ENCODE measurements around the gene MAGI1. TPM values are rescaled to one million over a fixed set of nuclear protein-coding genes. Genes with fewer than 3 reads are reported as not detected.

The MAGI1 gene
- polyA plus RNA-seq, 1 of the 3 experiments (the other 2 are of a cell fraction): 10.3 TPM

DNA sequence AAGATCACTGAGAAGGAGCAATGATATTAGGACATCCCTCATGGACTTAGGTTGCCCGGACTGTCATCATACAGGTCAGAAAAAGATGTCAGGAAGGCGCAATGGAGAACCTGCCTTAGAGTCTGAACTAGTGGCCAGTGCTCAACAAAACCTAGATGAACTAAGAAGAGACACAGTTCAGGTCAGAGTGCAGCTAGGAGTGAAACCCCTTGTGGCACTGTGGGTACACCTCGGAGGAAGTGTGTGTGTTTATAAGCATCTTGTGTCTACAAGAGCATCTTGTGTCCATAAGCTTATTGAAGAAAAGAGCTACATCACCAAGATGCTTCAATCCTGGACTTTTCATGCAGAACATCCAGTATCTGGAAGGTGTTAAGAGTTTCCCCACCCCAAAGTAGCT is 315.7 kb downstream of the MAGI1 start:
- Histone ChIP-seq H3F3A (replicated peaks; ENCODE audit: insufficient read depth) (no peaks in the 10 kb centered on the region), H3K4me3 (ENCODE audit: low read depth in 2 of 2, low read length in 1 of 2) (no peak overlapping the region), H3K36me3 (replicated peaks in 1 of 2; ENCODE audit: control insufficient read depth in 1 of 2, insufficient read depth in 2 of 2, low read length in 1 of 2) (no peaks in the 10 kb centered on the region), H3K27me3 (ENCODE audit: insufficient read depth) (no peaks in the 10 kb centered on the region), H3K9ac (no peak overlapping the region), H3K4me1 (ENCODE audit: control insufficient read depth in 1 of 2, insufficient read depth in 2 of 2, low read depth in 1 of 2, low read length in 1 of 2) (peaks cover 0 to 2% of the 10 kb centered on the region in 2 experiments; a peak in 2 of 4 replicates), H3K4me2 (no peak overlapping the region), H4K20me1 (ENCODE audit: insufficient read depth) (no peaks in the 10 kb centered on the region; the same call in 1 of the 2 replicates), H3K9me3 (no peaks in the 10 kb centered on the region), H2AFZ (ENCODE audit: low read depth) (no peak overlapping the region), H3K9me2 (no peaks in the 10 kb centered on the region), H3K79me2 (ENCODE audit: insufficient read depth) (peaks cover 3% of the 10 kb centered on the region; the same call in 1 of the 2 replicates), H3K27ac (ENCODE audit: low read depth in 2 of 2, low read length in 1 of 2) (no peak overlapping the region)
- WGBS (ENCODE audit: low lambda C conversion rate): 93% methylated on average over 3 of the region's 3 CpGs
- DNase-seq: no peak
- TF ChIP-seq GABPA (IDR thresholded peaks at IDR 0.05; ENCODE audit: low read depth) (no peak), SIN3A (IDR thresholded peaks at IDR 0.05; ENCODE audit: borderline replicate concordance, low read depth, low read length) (no peak), NRF1 (IDR thresholded peaks at IDR 0.05; ENCODE audit: low read depth, low read length) (no peak), EP300 (IDR thresholded peaks at IDR 0.05; ENCODE audit: borderline replicate concordance in 1 of 2, low read depth in 1 of 2, low read length in 1 of 2) (no peak), ELF1 (IDR thresholded peaks at IDR 0.05) (no peak), FOSL2 (IDR thresholded peaks at IDR 0.05; ENCODE audit: borderline replicate concordance, low read depth) (no peak), NFIC (IDR thresholded peaks at IDR 0.05; ENCODE audit: borderline replicate concordance) (no peak), RAD21 (IDR thresholded peaks at IDR 0.05; ENCODE audit: low read length) (no peak)
- TF ChIP-seq, protein P1, sequence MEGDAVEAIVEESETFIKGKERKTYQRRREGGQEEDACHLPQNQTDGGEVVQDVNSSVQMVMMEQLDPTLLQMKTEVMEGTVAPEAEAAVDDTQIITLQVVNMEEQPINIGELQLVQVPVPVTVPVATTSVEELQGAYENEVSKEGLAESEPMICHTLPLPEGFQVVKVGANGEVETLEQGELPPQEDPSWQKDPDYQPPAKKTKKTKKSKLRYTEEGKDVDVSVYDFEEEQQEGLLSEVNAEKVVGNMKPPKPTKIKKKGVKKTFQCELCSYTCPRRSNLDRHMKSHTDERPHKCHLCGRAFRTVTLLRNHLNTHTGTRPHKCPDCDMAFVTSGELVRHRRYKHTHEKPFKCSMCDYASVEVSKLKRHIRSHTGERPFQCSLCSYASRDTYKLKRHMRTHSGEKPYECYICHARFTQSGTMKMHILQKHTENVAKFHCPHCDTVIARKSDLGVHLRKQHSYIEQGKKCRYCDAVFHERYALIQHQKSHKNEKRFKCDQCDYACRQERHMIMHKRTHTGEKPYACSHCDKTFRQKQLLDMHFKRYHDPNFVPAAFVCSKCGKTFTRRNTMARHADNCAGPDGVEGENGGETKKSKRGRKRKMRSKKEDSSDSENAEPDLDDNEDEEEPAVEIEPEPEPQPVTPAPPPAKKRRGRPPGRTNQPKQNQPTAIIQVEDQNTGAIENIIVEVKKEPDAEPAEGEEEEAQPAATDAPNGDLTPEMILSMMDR (IDR thresholded peaks at IDR 0.05): no peak
- TF ChIP-seq, protein P2, sequence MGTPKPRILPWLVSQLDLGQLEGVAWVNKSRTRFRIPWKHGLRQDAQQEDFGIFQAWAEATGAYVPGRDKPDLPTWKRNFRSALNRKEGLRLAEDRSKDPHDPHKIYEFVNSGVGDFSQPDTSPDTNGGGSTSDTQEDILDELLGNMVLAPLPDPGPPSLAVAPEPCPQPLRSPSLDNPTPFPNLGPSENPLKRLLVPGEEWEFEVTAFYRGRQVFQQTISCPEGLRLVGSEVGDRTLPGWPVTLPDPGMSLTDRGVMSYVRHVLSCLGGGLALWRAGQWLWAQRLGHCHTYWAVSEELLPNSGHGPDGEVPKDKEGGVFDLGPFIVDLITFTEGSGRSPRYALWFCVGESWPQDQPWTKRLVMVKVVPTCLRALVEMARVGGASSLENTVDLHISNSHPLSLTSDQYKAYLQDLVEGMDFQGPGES (IDR thresholded peaks at IDR 0.05; ENCODE audit: low read depth, low read length): no peak
- TF ChIP-seq, protein P3, sequence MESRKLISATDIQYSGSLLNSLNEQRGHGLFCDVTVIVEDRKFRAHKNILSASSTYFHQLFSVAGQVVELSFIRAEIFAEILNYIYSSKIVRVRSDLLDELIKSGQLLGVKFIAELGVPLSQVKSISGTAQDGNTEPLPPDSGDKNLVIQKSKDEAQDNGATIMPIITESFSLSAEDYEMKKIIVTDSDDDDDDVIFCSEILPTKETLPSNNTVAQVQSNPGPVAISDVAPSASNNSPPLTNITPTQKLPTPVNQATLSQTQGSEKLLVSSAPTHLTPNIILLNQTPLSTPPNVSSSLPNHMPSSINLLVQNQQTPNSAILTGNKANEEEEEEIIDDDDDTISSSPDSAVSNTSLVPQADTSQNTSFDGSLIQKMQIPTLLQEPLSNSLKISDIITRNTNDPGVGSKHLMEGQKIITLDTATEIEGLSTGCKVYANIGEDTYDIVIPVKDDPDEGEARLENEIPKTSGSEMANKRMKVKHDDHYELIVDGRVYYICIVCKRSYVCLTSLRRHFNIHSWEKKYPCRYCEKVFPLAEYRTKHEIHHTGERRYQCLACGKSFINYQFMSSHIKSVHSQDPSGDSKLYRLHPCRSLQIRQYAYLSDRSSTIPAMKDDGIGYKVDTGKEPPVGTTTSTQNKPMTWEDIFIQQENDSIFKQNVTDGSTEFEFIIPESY (IDR thresholded peaks at IDR 0.05; ENCODE audit: borderline replicate concordance, low read depth): no peak
- TF ChIP-seq, protein P4, sequence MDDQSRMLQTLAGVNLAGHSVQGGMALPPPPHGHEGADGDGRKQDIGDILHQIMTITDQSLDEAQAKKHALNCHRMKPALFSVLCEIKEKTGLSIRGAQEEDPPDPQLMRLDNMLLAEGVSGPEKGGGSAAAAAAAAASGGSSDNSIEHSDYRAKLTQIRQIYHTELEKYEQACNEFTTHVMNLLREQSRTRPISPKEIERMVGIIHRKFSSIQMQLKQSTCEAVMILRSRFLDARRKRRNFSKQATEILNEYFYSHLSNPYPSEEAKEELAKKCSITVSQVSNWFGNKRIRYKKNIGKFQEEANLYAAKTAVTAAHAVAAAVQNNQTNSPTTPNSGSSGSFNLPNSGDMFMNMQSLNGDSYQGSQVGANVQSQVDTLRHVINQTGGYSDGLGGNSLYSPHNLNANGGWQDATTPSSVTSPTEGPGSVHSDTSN (IDR thresholded peaks at IDR 0.05): no peak
- TF ChIP-seq, protein P5, sequence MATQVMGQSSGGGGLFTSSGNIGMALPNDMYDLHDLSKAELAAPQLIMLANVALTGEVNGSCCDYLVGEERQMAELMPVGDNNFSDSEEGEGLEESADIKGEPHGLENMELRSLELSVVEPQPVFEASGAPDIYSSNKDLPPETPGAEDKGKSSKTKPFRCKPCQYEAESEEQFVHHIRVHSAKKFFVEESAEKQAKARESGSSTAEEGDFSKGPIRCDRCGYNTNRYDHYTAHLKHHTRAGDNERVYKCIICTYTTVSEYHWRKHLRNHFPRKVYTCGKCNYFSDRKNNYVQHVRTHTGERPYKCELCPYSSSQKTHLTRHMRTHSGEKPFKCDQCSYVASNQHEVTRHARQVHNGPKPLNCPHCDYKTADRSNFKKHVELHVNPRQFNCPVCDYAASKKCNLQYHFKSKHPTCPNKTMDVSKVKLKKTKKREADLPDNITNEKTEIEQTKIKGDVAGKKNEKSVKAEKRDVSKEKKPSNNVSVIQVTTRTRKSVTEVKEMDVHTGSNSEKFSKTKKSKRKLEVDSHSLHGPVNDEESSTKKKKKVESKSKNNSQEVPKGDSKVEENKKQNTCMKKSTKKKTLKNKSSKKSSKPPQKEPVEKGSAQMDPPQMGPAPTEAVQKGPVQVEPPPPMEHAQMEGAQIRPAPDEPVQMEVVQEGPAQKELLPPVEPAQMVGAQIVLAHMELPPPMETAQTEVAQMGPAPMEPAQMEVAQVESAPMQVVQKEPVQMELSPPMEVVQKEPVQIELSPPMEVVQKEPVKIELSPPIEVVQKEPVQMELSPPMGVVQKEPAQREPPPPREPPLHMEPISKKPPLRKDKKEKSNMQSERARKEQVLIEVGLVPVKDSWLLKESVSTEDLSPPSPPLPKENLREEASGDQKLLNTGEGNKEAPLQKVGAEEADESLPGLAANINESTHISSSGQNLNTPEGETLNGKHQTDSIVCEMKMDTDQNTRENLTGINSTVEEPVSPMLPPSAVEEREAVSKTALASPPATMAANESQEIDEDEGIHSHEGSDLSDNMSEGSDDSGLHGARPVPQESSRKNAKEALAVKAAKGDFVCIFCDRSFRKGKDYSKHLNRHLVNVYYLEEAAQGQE (IDR thresholded peaks at IDR 0.05; ENCODE audit: low read depth, low read length): no peak
- CTCF ChIA-PET: interaction anchor here (0.9 to 1.4 kb wide), 2 partner anchors 9 to 28 kb away, joined by 3 read pairs; no protein-coding TSS in a partner anchor
- POLR2A ChIA-PET: no interaction called here

Data from SK-N-SH (cell line).